GM12801 (cell line): Measurements from ENCODE around the gene BCAM.

ENCODE experiments used
- CTCF ChIP-seq: IDR thresholded peaks from one replicate; pipeline ENCODE4 v1.5.1; 2011; ENCODE audit warnings: control low read depth; ENCODE audit not compliant: insufficient read length; ENCODE audit errors: extremely low read depth

Gene BCAM

GRCh38 chr19:44808463-44809371 lies at the start of gene BCAM:
BCAM (plus strand) TSS chr19:44809103; CDS start chr19:44809125, 22 bp downstream.
- TF ChIP-seq CTCF = no peak

DNA sequence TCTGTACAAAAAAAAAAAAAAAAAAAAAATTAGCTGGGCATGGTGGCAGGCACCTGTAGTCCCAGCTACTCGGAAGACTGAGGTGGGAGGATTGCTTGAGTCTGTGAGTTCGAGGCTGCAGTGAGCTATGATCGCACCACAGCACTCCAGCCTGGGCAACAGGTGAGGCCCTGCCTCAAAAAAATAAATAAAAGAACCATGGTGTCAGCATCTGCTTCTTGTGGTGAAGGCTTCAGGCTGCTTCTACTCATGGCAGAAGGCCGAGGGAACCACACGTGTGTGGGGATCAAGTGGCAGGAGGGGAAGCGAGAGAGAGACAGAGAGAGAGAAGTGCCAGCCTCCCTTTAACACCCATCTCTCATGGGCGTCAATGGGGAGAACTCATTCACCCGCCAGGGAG lies 46.9 kb upstream of the BCAM start:
- no peak for TF ChIP-seq CTCF

- no peak for TF ChIP-seq CTCF
Observed at GRCh38 chr19:44765033-44765948, 43.6 kb upstream of the BCAM start.

GRCh38 chr19:44765949-44766335 lies 43.0 kb upstream of the BCAM start:
- TF ChIP-seq CTCF = no peak

DNA sequence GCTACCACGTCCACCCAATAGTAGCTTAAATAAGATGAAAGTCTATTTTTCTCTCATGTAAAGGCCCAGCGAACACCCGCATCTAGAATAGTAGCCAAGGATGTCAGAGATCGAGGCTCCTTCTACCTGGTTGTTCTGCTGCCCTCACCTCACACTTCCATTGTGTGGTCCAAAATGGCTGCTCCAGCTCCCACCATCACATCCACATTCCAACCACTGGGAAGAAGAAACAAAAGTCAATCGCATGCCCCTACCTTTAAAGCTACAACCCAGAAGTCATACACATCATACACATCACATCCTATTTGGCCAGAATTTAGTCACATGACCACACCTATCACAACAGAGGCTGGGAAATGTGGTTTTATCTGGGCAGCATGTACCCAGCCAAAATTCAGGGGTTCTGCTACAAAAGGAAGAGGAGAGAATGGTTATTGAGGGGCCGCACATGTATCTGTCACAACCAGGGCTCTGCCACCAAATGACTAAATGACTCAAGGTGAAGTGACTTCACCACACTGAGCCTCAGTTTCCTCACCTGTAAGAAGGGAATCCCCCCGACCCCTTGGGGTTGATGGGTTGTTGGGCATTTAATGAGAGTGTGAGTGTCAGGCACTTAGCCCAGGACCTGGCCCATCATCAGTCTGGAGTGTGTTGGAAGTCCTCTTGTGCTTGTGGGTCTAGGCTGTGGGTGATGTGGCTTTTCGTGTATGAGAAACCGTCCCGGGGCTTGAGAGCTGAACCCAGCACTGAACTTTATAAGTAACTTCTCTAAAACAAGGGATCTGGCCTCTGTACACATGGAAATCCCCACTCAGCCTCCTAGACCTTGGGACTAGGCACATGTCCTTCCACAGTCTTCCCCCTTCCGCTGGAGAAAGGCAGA lies 41.4 kb upstream of the BCAM start:
- TF ChIP-seq CTCF = no peak

DNA sequence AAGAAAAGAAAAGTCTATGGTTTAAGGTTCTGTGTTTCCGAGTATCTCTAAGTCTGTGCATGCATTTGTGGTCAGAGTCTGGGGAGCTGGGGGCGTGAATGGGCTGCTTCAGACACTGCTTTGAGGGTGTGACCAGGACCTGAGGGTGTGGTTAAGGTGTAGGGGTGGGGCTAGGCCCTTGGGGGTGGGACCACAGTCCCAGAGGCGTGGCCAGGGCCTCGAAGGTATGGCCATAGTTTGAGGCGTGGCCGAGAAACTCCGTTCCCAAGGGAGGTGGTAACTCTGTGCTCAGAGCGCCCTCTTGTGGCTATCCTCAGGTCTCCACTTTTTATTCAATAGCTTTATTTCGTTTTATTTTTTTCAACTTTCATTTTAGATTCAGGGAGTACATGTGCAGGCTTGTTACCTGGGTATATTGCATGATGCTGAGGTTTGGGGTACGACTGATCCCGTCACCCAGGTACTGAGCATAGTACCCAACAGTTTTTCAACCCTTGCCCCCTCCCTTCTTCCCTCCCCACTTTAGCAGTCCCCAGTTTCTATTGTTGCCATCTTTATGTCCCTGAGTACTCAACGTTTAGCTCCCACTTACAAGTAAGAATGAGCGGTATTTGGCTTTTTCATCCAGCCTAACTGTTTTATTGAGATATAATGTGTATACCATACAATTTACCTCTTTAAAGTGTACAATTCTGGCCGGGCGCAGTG lies 38.2 kb upstream of the BCAM start:
- TF ChIP-seq CTCF = no peak
